CD8-positive, alpha-beta memory T cell (primary cell): ENCODE measurements around the gene PHETA1. TPM values are rescaled to one million over a fixed set of nuclear protein-coding genes. Genes with fewer than 3 reads are reported as not detected.
A peak's percentile ranks its signal among the peaks of the same experiment; 100 is the strongest.
"Not testable (repeated sequence)": the region's sequence is repeated elsewhere in the genome, so short reads cannot be mapped to it uniquely, and the experiment has no call there.

Source experiments
- CTCF ChIA-PET: fragments of 350-600 bp; sonication (Branson Sonifier 250); formaldehyde crosslinking; loops from one replicate; lab custom pipeline; 2021; ENCODE audit warnings: antibody characterized with exemption; lab: Charles Lee
- POLR2A ChIA-PET: fragments of 350-600 bp; sonication (Branson Sonifier 250); formaldehyde crosslinking; loops from one replicate; lab custom pipeline; 2021; ENCODE audit warnings: antibody characterized with exemption; lab: Charles Lee
- DNase-seq, 5 donors: peaks; one replicate each; pipeline versions ENCODE4 v3.0.0 to v3.0.0-alpha.2; 2020 to 2022; ENCODE audit warnings: mixed read lengths in 1 of 5
- H3K27ac ChIP-seq: one replicate; pipeline ENCODE4 v1.7.0; 2013; ENCODE audit warnings: low read depth, mild to moderate bottlenecking, low read length, moderate library complexity
- H3K27me3 ChIP-seq: 2 replicates; pipeline ENCODE4 v1.7.0; 2013; ENCODE audit warnings: low read length, mild to moderate bottlenecking; ENCODE audit not compliant: insufficient read depth, poor library complexity, severe bottlenecking
- H3K36me3 ChIP-seq: 2 replicates; pipeline ENCODE4 v1.7.0; 2013; ENCODE audit warnings: mild to moderate bottlenecking, low read length, moderate library complexity; ENCODE audit not compliant: insufficient read depth
- H3K4me1 ChIP-seq: 2 replicates; pipeline ENCODE4 v1.7.0; 2013; ENCODE audit warnings: mild to moderate bottlenecking, low read length, moderate library complexity; ENCODE audit not compliant: insufficient read depth
- H3K4me3 ChIP-seq: 2 replicates; pipeline ENCODE4 v1.7.0; 2013; ENCODE audit warnings: mild to moderate bottlenecking, low read length
- H3K9me3 ChIP-seq: 2 replicates; pipeline ENCODE4 v1.7.0; 2013; ENCODE audit warnings: mild to moderate bottlenecking, low read length
- H3K27ac Mint-ChIP-seq, 8 donors: one replicate each; pipeline ENCODE4 v1.8.0; 2020 to 2021; ENCODE audit warnings: mixed read lengths in 8 of 8, mild to moderate bottlenecking in 6 of 8, inconsistent platforms in 3 of 8, moderate library complexity in 3 of 8
- H3K27me3 Mint-ChIP-seq, 2 donors: one replicate each; pipeline ENCODE4 v1.8.0; 2020 to 2021; ENCODE audit warnings: mixed read lengths in 2 of 2, mild to moderate bottlenecking in 1 of 2, moderate library complexity in 1 of 2
- H3K36me3 Mint-ChIP-seq, 3 donors: one replicate each; pipeline ENCODE4 v1.8.0; 2020 to 2021; ENCODE audit warnings: mixed read lengths in 3 of 3, inconsistent platforms in 1 of 3, mild to moderate bottlenecking in 1 of 3
- H3K4me1 Mint-ChIP-seq, 3 donors: one replicate each; pipeline ENCODE4 v1.8.0; 2020 to 2021; ENCODE audit warnings: mixed read lengths in 3 of 3, inconsistent platforms in 1 of 3, mild to moderate bottlenecking in 1 of 3
- H3K4me3 Mint-ChIP-seq, 7 donors: one replicate each; pipeline ENCODE4 v1.8.0; 2020 to 2021; ENCODE audit warnings: mixed read lengths in 7 of 7, mild to moderate bottlenecking in 6 of 7, moderate library complexity in 4 of 7, inconsistent platforms in 2 of 7
- H3K9me3 Mint-ChIP-seq, 5 donors: one replicate each; pipeline ENCODE4 v1.8.0; 2020 to 2022; ENCODE audit warnings: mixed read lengths in 5 of 5, mild to moderate bottlenecking in 3 of 5, moderate library complexity in 2 of 5, inconsistent platforms in 1 of 5
- polyA plus RNA-seq: library from polyadenylated mRNA; unstranded; fragments of 300-500 nt; fragmentation: Illumina TruSeq; gene quantifications from one replicate; pipeline ENCODE4 v1.2.3, GENCODE V29; 2021
- total RNA-seq, 2 experiments: library from RNA; stranded (reverse); gene quantifications; one replicate each; pipeline ENCODE4 v1.2.3, GENCODE V29; 2021

The PHETA1 gene
- total and polyA plus RNA-seq, 3 experiments from 2014 or later = 1.8 to 3.9 (median 3.8) TPM

DNA sequence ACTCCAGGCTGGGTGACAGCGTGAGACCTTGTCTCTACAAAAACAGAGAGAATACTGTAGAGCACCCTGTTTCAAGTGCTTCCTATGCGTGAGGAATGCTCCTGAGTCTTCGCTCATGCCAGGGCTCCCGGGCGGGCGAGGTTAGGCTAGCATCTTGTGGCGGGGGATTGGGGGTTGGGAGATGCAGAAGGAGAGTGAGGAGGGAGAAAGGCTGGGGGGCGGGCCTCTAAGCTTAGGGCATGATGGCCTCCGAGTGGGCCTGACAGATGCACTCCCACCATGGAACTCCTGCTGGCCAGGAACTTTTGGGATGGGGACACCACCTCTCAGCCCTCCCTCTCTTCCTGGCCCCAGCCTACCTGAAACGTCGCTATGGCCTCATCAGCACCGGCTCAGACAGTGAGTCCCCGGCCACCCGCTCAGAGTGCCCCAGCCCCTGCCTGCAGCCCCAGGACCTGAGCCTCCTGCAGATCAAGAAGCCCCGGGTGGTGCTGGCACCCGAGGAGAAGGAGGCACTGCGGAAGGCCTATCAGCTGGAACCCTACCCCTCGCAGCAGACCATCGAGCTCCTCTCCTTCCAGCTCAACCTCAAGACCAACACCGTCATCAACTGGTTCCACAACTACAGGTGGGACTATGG, 27.3 kb downstream of the PHETA1 start:
- H3K4me1 Mint-ChIP-seq = no peaks in the 10 kb centered on the region
- no peak overlapping the region for H3K4me3 Mint-ChIP-seq
- peaks cover 0 to 7% (median 0%) of the 10 kb centered on the region in 5 donors for H3K9me3 Mint-ChIP-seq
- H3K27me3 ChIP-seq = no peaks in the 10 kb centered on the region
- H3K27ac Mint-ChIP-seq = no peak overlapping the region
- no peaks in the 10 kb centered on the region for H3K9me3 ChIP-seq
- CTCF ChIA-PET = interaction anchor here (0.5 kb wide), 1 partner anchor 10 kb away, joined by 4 read pairs; no protein-coding TSS in a partner anchor
- no peaks in the 10 kb centered on the region for H3K36me3 Mint-ChIP-seq
- DNase-seq = no peak
- H3K27ac ChIP-seq = no peak overlapping the region
- H3K36me3 ChIP-seq = no peaks in the 10 kb centered on the region
- POLR2A ChIA-PET = no interaction called here
- no peak overlapping the region for H3K4me3 ChIP-seq
- H3K4me1 ChIP-seq = no peaks in the 10 kb centered on the region
- peaks cover 0 to 6% of the 10 kb centered on the region in 2 donors for H3K27me3 Mint-ChIP-seq

DNA sequence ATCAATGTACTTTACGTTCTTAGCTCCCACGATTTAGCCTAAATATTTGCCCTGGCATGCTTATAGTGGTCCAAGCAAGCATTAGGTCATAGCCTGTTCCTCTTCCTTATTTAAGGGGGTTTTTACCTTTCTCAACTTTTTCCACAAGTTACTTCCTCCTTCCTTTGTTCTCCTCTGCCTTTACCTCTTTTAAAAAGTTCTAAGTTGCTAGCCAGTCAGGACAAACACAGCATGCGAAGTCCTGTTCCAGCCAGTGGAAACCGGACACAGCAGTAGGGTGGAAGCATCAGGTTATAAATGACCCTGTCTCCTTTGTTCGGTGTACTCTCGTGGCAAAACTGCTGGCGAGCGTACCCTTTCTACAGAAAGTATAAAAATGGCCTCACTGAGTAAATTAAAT, 28.2 kb downstream of the PHETA1 start:
- POLR2A ChIA-PET, CTCF ChIA-PET: not testable (repeated sequence)

DNA sequence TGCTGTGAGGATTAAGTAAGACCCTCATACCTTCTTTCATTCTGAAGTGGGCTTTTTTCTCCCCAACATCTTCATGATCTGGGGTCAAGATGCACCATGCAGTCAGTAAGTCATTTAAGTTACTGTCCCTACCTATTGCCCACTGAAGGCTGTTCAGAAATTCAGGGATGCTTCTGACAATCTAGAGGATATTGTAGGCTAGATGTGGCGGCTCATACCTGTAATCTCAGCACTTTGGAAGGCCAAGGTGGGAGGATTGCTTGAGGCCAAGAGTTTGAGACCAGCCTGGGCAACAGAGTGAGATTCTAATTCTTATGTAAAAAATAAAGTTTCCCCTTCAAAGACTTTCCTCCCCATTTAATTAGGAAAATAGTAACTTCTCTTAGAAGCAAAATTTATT, 28.7 kb downstream of the PHETA1 start:
- no peak overlapping the region for H3K4me3 ChIP-seq
- CTCF ChIA-PET = no interaction called here

More for the DNA sequence above, 28.2 kb downstream of the PHETA1 start:
- H3K4me3 Mint-ChIP-seq, H3K36me3 Mint-ChIP-seq, H3K27me3 ChIP-seq, H3K27ac ChIP-seq, DNase-seq, H3K36me3 ChIP-seq, H3K27ac Mint-ChIP-seq, H3K4me3 ChIP-seq, H3K9me3 Mint-ChIP-seq, H3K9me3 ChIP-seq, H3K4me1 ChIP-seq, H3K4me1 Mint-ChIP-seq, H3K27me3 Mint-ChIP-seq: not testable (repeated sequence)

DNA sequence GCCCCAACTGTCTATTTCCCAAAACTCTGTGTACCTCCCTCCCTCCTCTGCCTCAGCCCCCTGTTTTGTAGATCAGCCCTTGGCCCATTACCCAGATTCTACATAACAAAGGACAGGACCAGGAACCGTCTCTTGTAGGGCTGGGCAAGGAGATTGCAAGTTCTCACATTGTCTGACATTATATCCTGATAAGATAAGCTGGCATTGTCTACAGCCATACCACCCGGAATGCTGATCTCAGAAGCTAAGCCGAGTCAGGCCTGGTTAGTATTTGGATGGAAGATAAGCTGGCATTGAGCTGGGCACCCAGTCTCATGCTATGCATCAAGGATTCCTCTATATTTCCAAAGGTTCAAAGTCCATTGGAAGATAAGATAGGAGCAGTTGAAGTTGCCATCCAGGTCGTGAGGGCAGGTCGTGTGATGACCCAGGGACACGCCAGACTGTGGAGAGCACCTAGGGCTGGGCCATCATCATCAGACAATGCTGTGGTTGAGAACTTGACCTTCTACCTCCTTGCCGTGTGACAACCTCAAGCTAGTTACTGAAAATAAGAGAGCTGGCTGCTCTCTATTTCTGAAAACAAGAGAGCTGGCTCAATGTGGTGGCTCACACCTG, 29.5 kb downstream of the PHETA1 start:
- Histone ChIP-seq H3K4me3 (no peak overlapping the region), H3K9me3 (no peaks in the 10 kb centered on the region), H3K4me1 (no peaks in the 10 kb centered on the region), H3K27ac (no peak overlapping the region), H3K27me3 (no peaks in the 10 kb centered on the region), H3K36me3 (no peaks in the 10 kb centered on the region)
- Mint-ChIP-seq H3K4me1 (no peaks in the 10 kb centered on the region), H3K4me3 (no peak overlapping the region), H3K27me3 (peaks cover under 1 to 6% of the 10 kb centered on the region in 2 donors), H3K9me3 (peaks cover 0 to 7% (median 0%) of the 10 kb centered on the region in 5 donors), H3K36me3 (no peaks in the 10 kb centered on the region), H3K27ac (peak overlapping the region in 1 of 8 donors; percentile 7)
- POLR2A ChIA-PET = no interaction called here
- no peak for DNase-seq
- CTCF ChIA-PET = no interaction called here

More for the DNA sequence above, 28.7 kb downstream of the PHETA1 start:
- no peaks in the 10 kb centered on the region for H3K36me3 ChIP-seq
- H3K27ac ChIP-seq = no peak overlapping the region
- no peak overlapping the region for H3K27ac Mint-ChIP-seq
- peaks cover 0 to 6% of the 10 kb centered on the region in 2 donors for H3K27me3 Mint-ChIP-seq
- H3K27me3 ChIP-seq = no peaks in the 10 kb centered on the region
- H3K9me3 Mint-ChIP-seq = peaks cover 0 to 7% (median 0%) of the 10 kb centered on the region in 5 donors
- no peaks in the 10 kb centered on the region for H3K9me3 ChIP-seq
- no peak for DNase-seq
- no peak overlapping the region for H3K4me3 Mint-ChIP-seq
- H3K36me3 Mint-ChIP-seq = no peaks in the 10 kb centered on the region
- H3K4me1 Mint-ChIP-seq = no peaks in the 10 kb centered on the region
- POLR2A ChIA-PET = no interaction called here
- no peaks in the 10 kb centered on the region for H3K4me1 ChIP-seq

DNA sequence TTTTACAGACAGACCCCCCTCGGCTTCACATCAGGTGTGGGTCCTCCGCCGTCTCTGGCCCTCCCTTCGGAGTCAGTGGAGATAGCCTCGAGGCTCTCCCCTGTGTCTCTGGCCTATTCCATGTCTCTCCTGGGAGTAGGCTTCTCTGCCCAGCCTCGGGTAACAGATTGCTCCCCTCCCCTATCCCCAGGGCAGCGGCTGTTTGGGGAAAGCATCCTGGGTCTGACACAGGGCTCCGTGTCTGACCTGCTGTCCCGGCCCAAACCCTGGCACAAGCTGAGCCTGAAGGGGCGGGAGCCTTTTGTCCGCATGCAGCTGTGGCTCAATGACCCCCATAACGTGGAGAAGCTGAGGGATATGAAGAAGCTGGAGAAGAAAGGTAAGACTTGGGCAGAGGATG, 30.8 kb downstream of the PHETA1 start:
- H3K36me3 ChIP-seq = no peaks in the 10 kb centered on the region
- Mint-ChIP-seq H3K27me3 (peaks cover 3% of the 10 kb centered on the region in 2 donors), H3K36me3 (no peaks in the 10 kb centered on the region), H3K4me3 (no peak overlapping the region), H3K4me1 (no peaks in the 10 kb centered on the region), H3K27ac (no peak overlapping the region), H3K9me3 (peaks cover 0 to 2% (median 0%) of the 10 kb centered on the region in 5 donors)
- H3K4me3 ChIP-seq = no peak overlapping the region
- H3K9me3 ChIP-seq = no peaks in the 10 kb centered on the region
- CTCF ChIA-PET = no interaction called here
- no peaks in the 10 kb centered on the region for H3K27me3 ChIP-seq
- DNase-seq = no peak
- POLR2A ChIA-PET = no interaction called here
- H3K27ac ChIP-seq = no peak overlapping the region
- H3K4me1 ChIP-seq = no peaks in the 10 kb centered on the region

DNA sequence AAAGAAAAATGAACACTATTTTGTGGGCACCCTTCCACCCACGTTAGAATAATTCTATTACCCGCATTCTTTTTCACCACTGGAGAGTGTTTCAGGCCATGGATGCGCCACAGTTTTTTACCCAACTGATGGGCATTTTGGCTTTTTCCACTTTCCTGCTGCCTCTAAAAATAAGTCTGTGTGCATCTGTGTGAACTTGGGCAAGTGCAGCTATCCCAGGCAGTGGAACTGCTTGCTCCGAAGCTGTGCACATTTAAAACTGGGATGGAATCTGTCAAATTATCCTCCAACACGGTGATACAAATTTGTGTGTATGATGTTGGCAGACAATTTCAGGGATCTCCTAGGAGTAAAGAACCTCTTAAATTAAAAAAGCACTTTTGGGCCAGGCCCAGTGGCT, 31.5 kb downstream of the PHETA1 start:
- no peaks in the 10 kb centered on the region for H3K4me1 ChIP-seq
- Mint-ChIP-seq H3K9me3 (no peaks in the 10 kb centered on the region), H3K4me3 (no peak overlapping the region), H3K36me3 (no peaks in the 10 kb centered on the region), H3K27ac (no peak overlapping the region), H3K27me3 (peaks cover 2 to 6% of the 10 kb centered on the region in 2 donors), H3K4me1 (no peaks in the 10 kb centered on the region)
- H3K4me3 ChIP-seq = no peak overlapping the region
- ChIA-PET CTCF (no interaction called here), POLR2A (no interaction called here)
- no peak for DNase-seq
- no peaks in the 10 kb centered on the region for H3K9me3 ChIP-seq
- H3K27ac ChIP-seq = no peak overlapping the region
- no peaks in the 10 kb centered on the region for H3K36me3 ChIP-seq
- H3K27me3 ChIP-seq = no peaks in the 10 kb centered on the region

DNA sequence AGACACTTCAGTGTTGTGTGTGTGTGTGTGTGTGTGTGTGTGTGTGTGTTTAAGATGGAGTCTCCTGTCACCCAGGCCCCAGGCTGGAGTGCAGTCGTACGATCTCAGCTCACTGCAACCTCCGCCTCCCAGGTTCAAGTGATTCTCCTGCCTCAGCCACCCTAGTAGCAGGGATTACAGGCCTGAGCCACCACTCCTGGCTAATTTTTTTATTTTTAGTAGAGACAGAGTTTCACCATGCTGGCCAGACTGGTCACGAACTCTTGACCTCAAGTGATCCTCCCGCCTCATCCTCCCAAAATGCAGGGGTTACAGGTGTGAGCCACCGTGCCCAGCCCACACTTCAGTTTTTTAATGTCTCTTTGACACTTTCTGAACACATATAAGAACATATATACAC, 32.5 kb downstream of the PHETA1 start:
- H3K4me1 Mint-ChIP-seq, H3K36me3 ChIP-seq, H3K4me1 ChIP-seq, H3K9me3 ChIP-seq, H3K27ac Mint-ChIP-seq, POLR2A ChIA-PET, H3K9me3 Mint-ChIP-seq, H3K4me3 ChIP-seq, H3K27me3 Mint-ChIP-seq, DNase-seq, H3K27me3 ChIP-seq, CTCF ChIA-PET, H3K36me3 Mint-ChIP-seq, H3K27ac ChIP-seq: not testable (repeated sequence)
- peak overlapping the region in 1 of 7 donors; percentile 78 for H3K4me3 Mint-ChIP-seq

DNA sequence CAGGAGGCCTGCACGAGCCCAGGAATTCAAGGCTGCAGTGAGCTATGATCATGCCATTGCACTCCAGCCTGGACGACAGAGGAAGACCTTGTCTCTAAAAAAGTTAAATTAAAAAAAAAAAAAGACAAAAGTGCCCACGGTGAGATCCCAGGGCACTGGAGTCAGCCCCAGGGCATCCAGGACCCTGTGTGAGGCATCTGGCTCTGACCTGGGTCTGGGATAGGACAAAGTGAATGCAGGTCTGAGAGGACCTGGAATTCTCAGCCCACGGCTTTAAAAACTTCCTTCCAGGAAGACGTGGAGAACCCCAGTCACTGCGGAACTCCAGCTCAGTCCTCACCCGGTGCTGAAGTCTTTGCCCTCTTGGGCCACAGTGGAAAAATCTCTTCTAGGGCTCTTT, 33.1 kb downstream of the PHETA1 start:
- CTCF ChIA-PET = no interaction called here
- H3K27me3 ChIP-seq = no peaks in the 10 kb centered on the region
- Mint-ChIP-seq H3K27ac (no peak overlapping the region), H3K27me3 (peaks cover 7 to 14% of the 10 kb centered on the region in 2 donors), H3K36me3 (no peaks in the 10 kb centered on the region), H3K9me3 (no peaks in the 10 kb centered on the region), H3K4me3 (no peak overlapping the region), H3K4me1 (no peaks in the 10 kb centered on the region)
- no peaks in the 10 kb centered on the region for H3K9me3 ChIP-seq
- no peak for DNase-seq
- H3K4me3 ChIP-seq = no peak overlapping the region
- no peaks in the 10 kb centered on the region for H3K36me3 ChIP-seq
- no peaks in the 10 kb centered on the region for H3K4me1 ChIP-seq
- POLR2A ChIA-PET = no interaction called here
- no peak overlapping the region for H3K27ac ChIP-seq
